Eye (tissue), 1 donor: Measurements from ENCODE around the gene GET4.
"Not testable (repeated sequence)": the region's sequence is repeated elsewhere in the genome, so short reads cannot be mapped to it uniquely, and the experiment has no call there.

Source experiments
- DNase-seq: peaks from one replicate; pipeline ENCODE4 v3.0.0-alpha.2; 2015

GET4 gene

DNA sequence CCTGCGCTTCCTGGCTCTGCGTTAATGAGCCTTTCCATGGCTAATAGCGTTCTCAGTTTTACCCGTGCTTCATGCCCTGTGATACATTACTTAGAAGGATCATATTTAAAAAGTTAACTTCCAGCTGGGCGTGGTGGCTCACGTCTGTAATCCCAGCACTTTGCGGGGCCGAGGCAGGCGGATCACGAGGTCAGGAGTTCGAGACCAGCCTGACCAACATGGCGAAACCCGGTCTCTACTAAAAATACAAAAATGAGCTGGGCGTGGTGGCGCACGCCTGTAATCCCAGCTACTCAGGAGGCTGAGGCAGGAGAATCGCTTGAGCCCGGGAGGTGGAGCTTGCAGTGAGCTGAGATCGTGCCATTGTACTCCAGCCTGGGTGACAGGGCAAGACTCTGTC, 3.7 kb upstream of the GET4 start:
- not testable (repeated sequence) for DNase-seq

DNA sequence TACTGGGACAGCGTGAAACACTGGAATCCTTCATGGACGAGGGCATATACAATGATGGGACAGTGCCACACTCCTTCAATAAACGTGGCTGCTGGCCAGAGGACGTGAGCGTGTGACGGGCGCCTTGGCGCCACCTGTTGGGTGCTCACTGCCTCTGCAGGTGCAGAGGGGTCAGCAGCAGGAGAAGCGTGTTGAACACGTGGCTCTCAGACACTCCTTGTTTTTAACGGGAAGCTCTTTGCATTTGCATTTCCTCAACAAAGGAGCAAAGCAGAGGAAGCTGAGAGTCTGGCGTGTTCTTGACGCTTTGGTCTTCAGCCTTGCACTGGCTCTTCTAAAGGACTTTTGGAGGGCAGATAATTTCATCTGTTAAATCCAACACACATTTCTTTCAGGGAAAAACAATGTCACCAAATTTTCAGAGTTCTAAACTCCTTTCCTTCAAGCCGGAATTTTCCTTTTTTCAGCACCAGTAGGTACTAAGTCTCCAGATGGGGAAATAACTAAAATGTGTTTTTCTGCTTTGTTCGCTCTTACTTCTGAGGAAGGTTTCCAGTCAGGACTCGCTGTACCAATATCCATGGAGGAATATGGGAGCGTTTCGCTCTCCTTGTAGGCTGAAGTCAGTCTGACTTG, 2.9 kb upstream of the GET4 start:
- peak; percentile 88 for DNase-seq

DNA sequence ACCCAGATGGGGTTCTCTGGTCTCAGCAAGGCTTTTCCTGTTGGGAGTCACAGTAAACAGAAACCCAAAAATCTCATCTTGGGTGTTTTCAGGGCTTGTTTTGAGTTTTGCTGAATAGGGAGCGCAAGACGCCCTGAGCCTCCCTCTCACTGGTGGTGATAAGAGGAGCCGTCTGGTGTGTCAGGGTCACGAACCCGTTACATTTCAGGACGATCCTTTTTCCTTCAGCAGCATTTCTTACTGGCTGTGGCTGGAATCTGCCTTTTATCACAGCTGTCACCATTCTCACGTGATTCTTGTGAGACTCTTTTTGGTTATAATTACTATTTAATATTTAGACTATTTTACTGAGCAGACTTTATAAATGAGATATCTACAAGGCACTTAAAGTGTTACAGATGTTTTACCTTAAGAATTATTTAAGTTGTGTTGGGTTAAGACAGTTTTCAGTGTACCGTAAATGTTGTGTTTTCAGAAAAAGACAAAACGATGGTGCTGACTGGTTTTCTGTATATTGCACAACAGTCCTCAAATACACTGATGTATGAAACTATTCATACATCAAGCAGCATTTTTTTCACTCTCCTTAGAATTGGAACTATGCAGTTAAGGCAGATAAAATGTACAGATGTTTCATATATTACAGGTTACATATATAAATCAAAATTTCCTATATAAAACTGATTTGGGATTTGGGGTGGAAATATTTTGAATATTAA, 2.2 kb upstream of the GET4 start:
- no peak for DNase-seq

DNA sequence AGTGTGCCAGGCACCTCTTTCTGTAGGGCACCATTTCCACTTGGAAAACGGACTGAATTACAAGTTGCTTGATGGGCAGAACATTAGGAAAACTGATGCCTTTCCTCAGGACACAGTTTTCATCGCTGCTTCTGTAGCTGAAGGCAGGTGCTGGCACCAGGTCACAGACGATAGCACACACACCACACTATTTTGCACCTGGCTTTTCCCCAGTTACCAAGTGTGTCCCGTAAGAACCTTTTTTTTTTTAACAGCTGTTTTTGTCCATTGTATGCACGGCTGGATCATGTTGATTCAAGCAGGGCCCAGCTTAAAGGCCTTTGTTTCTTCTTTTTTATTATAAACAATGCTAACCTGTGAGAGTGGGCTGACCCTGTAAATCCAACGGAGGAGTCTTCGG, 1.3 kb upstream of the GET4 start:
- DNase-seq = no peak

DNA sequence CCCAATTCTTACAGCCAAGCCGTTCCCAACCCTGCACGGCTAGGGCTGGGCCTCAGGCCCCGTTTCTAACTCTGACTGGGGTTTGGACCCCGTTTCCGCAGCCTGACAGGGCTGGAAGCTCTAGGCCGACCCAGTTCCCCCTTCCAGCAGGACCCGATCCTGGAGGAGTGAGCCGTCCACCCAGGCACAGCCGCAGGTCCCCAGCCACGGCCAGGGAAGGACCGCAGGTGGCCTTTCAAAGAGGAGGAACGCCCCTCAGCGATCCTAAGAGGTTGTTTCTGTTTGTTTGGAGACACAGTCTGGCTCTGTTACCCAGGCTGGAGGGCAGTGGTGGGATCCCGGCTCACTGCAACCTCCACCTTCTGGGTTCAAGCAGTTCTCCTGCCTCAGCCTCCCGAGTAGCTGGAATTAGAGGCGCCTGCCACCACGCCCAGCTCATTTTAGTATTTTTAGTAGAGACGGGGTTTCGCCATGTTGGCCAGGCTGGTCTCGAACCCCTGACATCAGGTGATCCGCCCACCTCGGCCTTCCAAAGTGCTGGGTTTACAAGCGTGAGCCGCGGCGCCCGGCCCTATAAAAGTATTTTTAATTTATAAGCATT, 778 bp upstream of the GET4 start:
- no peak for DNase-seq

DNA sequence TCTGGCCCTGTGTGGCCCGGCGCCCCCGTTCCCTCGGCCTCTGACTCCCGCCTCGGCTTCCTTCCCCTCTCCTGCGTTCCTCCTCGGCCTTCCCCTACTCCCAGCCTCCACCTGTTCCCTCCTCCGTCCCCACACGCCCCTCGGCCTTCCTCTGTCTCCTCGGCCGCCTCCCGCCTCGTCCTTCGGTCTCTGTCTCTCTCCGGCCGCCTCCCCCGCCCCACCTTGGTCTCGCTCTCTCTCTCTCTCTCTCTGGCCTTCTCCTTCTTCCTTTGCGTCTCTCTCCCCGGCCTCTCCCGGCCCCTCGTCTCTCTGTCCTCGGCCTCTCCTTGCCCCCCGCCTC, 588 bp downstream of the GET4 start:
- DNase-seq = no peak

DNA sequence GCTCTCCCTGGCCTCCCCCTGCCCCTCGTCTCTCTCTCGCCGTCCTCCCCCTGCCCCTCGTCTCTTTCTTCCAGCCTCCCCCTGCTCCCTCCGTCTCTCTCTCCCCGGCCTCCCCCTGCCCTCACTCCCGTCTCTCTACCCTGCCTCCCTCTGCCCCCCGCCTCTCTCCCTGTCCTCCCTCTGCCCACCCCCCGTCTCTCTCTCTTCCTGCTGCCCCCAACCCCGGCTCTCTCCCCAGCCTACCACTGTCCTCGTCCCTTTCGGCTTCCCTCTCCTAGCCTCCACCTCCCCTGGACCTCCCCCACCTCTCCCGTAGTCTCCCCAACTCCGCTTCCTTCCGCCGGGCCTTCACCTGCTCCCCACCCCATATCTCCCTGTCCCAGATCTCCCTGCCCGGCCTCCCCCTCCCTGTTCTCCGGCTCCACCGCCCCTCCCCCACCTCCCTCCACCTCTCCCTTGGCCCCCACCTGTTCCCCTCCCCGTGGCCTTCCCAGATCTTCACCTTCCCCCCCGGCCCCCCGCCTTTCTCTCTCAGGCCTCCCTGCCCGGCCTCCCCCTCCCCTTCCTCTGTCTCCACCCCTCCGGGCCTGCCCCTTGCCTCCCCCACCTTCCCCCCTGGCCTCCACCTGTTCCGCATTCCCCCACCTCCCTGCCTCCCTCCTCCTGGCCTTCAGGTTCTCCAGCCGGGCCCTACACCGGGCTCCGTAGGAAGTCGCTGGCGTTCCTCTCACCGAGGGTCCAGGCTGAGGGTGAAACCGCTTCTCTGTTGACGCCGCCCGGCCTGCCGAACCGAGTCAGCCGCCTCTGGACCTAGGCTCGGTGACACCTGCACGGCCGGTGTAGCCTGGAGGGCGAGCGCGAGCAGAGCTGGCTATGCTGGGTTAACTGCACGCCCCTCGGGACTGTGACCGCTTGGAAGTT, 1.2 kb downstream of the GET4 start:
- DNase-seq = peak; percentile 35

DNA sequence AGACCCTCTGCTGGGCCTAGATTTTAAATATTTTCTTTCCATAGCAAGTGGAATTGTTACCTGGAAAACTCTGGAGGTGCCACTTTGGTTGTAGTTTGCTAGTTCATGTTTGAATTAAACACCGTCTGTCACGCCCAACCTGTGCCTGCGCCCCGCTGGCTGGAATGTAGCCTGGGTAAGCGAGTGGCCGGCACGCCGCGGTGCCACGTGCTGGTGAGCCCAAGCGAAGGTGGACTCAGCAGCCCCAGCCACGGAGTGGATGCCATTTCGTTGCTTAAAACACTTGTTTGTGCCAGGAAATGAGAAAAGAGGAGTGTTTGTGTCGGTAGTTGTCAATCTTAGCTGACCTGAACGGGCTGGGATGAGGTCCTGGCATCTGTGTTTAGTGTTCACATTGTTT, 2.7 kb downstream of the GET4 start:
- no peak for DNase-seq

DNA sequence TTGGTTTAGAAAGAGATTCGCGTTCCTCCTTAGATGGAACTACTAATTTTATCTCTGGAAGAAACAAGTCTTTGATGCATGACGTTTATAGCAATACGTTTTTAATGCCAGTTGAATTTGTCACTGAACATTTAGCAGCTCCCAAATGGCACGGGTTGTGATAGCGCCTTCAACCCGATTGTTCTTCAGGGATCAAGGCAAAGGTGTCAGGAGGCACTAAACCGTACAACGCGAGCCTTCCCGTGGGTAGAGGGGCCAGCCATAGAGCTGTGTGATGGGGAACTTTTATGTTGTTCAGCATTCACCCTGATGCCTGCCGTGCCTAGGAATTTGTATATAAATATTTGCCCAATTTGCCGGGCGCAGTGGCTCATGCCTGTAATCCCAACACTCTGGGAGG, 3.4 kb downstream of the GET4 start:
- no peak for DNase-seq

DNA sequence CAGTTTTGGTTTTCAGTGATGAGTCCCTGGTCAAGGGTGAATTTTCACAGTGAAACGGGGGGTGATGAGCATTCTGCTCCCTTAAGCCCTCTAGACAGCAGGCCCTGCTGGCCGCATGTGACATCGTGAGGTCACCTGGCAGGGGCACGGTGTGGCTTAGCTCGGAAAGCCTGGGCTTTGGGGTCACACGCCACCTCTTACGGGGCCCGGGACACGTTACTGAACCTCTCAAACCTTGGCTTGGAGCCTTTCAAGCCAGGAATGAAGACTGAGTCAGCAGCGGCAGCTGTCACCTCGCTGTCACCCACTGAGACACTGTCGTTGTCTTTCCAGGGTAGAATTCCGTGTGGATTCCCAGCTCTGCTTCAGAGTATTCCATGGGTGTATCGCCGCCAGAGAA, 4.1 kb downstream of the GET4 start:
- DNase-seq = no peak

DNA sequence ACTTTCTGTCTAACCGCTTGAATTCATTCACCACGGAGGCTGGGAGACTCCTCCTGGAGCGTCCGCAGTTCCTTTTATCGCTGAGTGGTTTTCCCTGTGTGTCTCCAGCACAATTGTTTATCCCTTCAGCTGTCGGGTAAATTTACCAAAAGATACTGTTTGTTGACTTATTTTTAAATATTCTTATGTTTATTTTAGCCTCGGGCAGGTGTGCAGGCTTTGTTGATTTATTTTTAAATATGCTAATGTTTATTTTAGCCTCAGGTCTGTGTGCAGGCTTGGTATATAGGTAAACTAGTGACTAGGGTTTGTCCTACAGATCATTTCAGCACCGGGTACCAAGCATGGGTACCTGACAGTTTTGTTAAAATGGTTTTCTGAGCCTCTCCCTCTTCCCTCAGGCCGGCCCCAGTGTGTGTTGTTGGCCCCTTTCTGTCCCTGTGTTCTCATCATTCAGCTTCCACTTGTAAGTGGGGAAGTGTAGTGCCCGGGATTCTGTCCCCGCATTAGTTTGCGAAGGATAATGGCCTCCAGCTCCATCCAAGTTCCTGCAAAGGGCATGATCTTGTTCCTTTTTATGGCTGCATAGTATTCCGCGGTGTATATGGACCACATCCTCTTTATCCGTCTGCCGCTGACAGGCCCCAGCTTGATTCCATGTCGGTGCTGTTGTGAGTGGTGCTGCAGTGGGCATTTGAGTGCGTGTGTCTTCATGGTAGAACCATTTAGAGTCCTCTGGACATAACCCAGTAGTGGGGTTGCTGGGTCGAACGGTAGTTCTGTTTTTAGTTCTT, 5.3 kb downstream of the GET4 start:
- DNase-seq = no peak

DNA sequence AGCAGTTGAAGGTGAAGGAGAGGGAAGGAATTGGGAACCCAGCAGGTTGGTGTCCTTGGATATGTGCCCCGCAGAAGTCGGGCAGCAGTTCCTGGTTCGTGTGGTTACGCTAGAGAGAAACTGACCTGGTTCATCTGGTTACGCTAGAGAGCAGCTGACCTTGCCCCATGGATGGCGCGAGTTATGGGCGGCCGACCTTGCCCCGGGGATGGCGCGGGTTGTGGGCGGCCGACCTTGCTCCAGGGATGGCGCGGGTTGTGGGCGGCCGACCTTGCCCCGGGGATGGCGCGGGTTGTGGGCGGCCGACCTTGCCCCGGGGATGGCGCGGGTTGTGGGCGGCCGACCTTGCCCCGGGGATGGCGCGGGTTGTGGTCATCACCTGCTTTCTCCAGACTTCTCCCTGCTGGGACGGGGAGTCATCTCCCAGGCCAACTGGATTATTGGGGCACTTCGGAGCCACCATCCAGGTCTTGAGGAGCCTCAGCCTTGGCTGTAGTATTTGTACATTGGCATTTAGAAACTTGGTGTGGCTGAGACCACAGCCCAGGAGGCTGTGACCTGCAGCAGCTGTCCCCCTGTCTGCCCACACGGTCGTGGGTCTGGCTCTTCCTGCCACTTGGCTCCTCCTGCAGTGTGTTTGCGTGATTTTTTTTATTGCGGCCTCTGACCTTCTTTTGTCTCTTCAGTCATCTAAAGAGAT, 6.1 kb downstream of the GET4 start:
- DNase-seq = no peak

DNA sequence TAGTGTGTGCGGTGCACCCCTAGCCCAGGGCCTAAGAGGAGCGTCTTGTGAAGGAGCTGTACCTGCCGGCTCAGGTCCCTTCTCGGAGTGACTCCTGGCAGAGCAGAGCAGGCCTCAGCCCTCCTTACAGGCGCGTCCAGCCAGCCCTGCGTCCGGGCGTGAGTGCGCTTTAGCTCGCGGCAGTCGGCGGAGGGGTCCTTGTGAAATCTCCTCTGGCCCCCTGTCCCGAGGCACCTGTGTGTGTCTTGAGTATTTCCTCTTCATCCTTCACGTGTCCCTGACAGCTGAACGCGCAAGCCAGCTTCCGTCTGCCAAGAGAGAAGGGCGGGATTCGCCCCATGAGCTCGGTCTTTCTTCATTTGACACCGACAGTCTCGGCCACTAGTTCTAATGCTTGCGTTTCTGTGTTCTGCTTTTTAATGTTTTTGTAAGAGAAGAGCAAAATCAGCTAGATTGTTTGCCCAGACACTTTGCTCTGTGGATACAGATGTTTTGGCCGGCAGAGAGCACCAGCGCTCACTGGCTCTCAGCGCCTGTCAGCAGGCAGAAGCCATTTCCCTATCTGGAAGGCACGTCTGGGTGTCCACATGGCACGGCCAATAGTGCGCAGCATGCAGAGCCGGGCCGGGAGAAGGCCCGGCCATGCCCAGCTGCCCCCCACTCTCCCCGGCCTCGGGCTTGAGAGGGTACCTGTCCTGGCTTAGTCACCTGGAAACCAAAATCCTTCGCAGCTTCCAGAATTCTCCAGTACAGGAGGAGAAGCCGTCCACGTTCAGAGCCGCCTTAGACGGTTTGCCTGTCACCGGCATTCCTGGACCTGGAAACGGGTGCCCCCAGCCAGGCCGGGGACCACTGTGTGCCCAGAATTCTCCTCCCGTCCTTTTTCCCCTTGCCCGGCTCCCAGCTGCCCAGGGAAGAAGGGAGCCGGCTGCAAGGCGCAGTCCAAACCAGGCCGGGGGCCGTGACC, 7.0 kb downstream of the GET4 start:
- DNase-seq = no peak

DNA sequence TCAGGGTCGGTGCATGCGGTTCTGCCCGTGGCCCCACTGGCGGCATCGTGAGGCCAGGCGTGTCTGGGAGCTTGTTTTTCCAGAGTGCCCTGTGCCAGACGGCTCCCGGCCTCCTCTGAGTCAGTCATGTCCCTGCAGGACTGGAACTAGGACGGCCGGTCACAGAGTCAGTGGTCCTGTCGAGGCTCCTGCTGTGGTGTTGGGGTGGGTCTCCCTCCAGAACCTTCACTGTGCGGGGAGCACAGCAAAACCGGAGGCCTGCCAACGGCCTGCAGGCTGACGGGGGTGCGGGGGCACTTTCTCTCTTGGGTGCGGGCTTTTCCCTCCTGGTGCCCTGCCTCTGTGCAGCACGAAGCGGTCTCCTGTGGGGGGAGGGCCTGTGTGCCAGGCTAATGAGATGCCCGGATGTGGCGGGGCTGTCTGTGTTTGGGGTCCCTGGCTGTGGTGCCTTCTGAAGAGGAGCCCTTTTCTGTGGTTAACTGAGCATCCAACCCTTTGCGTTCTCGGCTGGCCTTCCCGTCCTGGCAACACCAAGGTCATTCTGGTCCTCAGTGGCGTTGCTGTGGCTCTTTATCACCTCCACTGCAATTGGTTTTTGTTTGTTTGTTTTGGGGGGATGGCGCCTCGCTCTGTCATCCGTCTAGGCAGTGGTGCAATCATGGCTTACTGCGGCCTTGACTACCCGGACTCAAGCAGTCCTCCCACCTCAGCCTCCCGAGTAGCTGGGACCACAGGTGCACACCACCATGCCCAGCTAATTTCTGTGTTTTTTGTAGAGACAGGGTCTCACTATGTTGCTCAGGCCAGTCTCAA, 8.0 kb downstream of the GET4 start:
- DNase-seq = no peak

DNA sequence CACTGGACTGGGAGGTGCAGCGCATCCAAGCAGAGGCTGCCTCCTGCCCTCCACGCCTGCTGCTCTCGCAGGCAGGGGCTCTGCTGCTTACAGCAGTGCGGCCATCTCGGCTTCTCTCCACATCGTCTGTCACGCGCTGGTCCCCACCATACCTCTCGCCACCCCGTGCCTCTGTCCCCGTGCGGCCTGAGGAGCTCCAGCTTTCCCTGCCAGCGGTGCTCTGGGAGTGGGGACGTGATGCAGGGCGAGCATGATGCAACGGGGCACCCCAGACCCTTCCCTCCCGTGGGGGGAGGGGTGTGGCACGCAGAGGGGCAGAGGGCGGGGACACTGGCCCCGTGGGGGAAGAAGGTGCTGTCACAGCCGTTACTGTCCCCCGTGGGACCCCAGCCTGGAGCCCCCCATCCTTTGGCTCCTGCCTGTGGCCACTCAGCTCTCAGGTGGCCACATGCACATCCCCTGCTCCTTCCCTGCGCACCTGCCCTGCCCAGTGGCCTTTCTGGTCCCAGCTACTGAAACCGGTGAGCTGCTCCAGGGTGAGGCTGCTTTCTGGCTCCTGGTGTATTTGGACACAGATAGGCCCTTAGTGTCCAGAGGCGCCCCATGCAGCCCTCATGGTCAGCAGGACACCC, 9.0 kb downstream of the GET4 start:
- DNase-seq = no peak

DNA sequence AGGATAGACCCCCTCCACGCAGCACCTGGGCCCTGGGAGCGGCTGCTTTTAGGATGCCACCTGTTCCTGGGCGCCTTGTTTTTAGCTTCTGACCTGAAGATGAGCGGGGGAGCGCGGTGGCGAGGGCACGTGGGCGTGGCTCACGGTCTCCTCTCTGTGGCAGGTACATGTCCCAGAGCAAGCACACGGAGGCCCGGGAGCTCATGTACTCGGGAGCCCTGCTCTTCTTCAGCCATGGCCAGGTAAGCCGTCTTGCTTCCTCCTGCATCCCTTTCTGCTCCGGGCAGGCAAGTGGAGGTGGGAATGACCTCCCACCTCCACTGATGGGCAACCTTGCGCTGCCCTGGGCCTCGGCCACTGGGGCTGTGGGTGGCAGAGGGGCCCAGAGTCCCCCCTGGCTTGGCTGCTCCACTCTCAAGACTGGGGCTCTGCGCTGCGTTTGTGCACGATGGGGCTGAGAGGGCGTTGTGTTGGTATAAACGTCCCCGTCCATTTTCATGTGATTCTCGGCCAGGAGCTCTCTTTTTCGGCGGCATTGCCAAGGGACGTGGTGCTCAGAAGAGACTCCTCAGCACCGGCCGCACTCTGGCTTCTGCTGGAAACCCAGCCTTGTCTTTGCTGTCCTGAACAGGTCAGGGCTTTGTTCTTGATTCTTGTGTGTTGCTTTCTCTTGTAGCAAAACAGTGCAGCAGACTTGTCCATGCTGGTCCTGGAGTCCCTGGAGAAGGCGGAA, 9.7 kb downstream of the GET4 start:
- no peak for DNase-seq

DNA sequence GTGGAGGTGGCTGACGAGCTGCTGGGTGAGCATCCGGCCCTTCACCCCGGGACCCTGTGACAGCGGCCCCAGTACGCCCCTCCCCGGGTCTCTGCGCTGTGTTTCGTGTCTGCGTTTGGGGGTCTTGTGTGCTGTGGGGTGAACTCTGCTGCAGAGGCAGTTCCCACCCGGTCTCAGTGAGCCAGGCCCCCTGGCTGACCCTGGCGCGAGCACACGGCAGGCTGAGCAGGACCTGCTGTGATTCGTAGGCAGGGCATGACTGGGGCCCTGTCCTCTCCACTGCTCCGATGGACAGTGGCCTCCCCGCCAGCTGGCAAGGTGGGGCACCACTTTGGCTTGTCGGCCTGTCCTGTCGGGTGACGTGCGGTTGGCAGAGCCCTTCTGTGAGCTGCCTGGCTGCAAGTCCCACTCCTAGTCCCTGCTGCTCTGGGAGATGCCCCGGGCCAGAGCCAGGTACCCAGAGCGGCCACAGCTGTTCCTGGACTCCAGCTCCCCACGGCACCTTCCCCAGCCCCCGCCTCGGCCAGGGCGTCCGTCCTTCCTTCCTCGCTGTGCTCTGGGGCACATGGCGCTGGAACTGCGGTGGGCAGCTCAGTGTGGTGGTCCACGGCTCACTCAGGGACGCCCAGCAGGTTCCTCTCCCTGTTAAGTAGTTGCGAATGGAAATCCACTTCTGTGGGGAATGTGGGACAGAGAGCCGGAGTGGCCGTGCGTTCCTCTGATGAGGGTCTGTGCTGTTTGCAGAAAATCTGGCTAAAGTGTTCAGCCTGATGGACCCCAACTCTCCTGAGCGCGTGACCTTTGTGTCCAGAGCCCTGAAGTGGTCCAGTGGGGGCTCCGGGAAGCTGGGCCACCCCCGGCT, 10.5 kb downstream of the GET4 start:
- no peak for DNase-seq

DNA sequence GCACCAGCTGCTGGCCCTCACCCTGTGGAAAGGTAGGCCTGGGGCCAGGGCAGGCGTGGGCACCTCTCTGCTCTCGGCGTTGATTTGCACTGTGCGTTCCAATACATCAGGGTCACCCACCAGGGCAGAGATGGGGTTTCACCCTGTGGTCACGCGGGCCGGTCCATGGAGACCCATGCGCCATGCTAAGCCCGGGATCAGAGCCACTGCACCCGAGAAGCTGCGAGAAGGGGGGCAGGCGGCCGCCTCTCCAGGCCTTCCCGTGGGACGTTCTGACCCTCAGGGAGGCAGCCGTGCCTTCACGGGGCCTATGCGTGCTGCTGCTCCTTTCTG, 11.1 kb downstream of the GET4 start:
- DNase-seq = no peak
